GM06990 (cell line): Measurements from ENCODE around the gene TUBB4A.

Source experiments
- DNase-seq: peaks from one replicate; pipeline ENCODE4 v3.0.0-alpha.2; 2011; ENCODE audit not compliant: insufficient read length; ENCODE audit errors: extremely low read depth
- H3K27me3 ChIP-seq: replicated peaks from 2 replicates; pipeline ENCODE4 v1.6.0; 2011; ENCODE audit warnings: low read length; ENCODE audit not compliant: control insufficient read depth, insufficient read depth
- H3K36me3 ChIP-seq: 2 replicates; pipeline ENCODE4 v1.5.1; 2011; ENCODE audit warnings: low read length; ENCODE audit not compliant: control insufficient read depth, insufficient read depth
- H3K4me3 ChIP-seq: replicated peaks from 2 replicates; pipeline ENCODE4 v1.5.1; 2011; ENCODE audit warnings: low read depth, mild to moderate bottlenecking, control low read depth, low read length
- TF ChIP-seq, protein P1 (sequence below): IDR thresholded peaks from 2 replicates; pipeline ENCODE4 v1.5.1; 2011; ENCODE audit warnings: low read length, control low read depth, mild to moderate bottlenecking, inconsistent platforms; ENCODE audit not compliant: insufficient read depth, poor library complexity, severe bottlenecking

Gene TUBB4A

GRCh38 chr19:6491802-6492592 lies 10.1 kb downstream of the TUBB4A start:
- TF ChIP-seq, protein P1, sequence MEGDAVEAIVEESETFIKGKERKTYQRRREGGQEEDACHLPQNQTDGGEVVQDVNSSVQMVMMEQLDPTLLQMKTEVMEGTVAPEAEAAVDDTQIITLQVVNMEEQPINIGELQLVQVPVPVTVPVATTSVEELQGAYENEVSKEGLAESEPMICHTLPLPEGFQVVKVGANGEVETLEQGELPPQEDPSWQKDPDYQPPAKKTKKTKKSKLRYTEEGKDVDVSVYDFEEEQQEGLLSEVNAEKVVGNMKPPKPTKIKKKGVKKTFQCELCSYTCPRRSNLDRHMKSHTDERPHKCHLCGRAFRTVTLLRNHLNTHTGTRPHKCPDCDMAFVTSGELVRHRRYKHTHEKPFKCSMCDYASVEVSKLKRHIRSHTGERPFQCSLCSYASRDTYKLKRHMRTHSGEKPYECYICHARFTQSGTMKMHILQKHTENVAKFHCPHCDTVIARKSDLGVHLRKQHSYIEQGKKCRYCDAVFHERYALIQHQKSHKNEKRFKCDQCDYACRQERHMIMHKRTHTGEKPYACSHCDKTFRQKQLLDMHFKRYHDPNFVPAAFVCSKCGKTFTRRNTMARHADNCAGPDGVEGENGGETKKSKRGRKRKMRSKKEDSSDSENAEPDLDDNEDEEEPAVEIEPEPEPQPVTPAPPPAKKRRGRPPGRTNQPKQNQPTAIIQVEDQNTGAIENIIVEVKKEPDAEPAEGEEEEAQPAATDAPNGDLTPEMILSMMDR = no peak
- Histone ChIP-seq H3K4me3 (no peak overlapping the region), H3K27me3 (no peaks in the 10 kb centered on the region), H3K36me3 (no peaks in the 10 kb centered on the region)
- no peak for DNase-seq

GRCh38 chr19:6490134-6490533 lies 12.0 kb downstream of the TUBB4A start:
- TF ChIP-seq, protein P1 = no peak
- no peak for DNase-seq
- peak overlapping the region; percentile 71 for H3K4me3 ChIP-seq

GRCh38 chr19:6489278-6490061 lies 12.6 kb downstream of the TUBB4A start:
- TF ChIP-seq, protein P1 = no peak
- peak; percentile 73 for DNase-seq
- peak overlapping the region; percentile 71 for H3K4me3 ChIP-seq
- no peaks in the 10 kb centered on the region for H3K27me3 ChIP-seq
- H3K36me3 ChIP-seq = no peaks in the 10 kb centered on the region

More at GRCh38 chr19:6490134-6490533, 12.0 kb downstream of the TUBB4A start:
- no peaks in the 10 kb centered on the region for H3K36me3 ChIP-seq
- H3K27me3 ChIP-seq = no peaks in the 10 kb centered on the region

DNA sequence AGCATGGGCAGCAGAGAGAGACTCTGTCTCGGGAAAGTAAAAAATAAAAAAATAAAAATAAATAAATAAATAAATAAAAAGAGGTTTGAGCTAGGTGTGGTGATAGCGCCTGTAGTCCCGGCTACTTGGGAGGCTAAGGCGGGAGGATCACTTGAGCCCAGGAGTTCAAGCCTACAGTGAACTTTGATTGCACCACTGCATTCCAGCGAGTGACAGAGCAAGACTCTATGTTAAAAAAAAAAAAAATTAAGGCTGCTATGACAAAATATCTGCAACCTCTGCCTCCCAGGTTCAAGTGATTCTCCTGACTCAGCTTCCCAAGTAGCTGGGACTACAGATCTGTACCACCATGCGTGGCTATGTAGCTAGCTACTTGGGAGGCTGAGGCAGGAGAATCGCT lies 17.3 kb downstream of the TUBB4A start:
- no peaks in the 10 kb centered on the region for H3K27me3 ChIP-seq
- TF ChIP-seq, protein P1 = no peak
- H3K36me3 ChIP-seq = no peaks in the 10 kb centered on the region
- no peak overlapping the region for H3K4me3 ChIP-seq
- no peak for DNase-seq

DNA sequence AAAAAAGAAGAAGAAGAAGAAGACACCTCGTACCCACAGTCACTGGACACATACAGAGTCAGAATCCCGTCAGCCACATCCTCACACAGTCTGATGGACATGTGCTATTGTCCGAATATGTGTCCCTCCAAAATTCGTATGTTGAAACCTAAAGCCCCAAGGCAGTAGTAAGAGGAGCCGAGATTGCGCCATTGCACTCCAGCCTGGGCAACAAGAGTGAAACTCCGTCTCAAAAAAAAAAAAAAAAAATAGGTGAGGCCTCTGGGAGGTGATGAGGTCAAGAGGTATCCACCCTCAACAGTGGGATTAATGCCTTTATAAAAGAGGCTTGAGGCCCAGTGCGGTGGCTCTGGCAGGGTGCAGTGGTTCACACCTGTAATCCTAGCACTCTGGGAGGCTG lies 17.9 kb downstream of the TUBB4A start:
- Histone ChIP-seq H3K27me3 (no peaks in the 10 kb centered on the region), H3K36me3 (peaks cover 2% of the 10 kb centered on the region), H3K4me3 (no peak overlapping the region)
- no peak for DNase-seq
- TF ChIP-seq, protein P1 = no peak
